DOHH2 (cell line): Measurements from ENCODE around the gene ZNF563.

ENCODE experiments used
- EZH2phosphoT487 ChIP-seq: fragments of 200-600 bp; sonication (generic); IDR thresholded peaks from 2 replicates; pipeline ENCODE4 v1.6.1; 2017; ENCODE audit warnings: borderline replicate concordance, mild to moderate bottlenecking, antibody characterized with exemption, low read length, moderate library complexity, mixed read lengths
- TF ChIP-seq, protein P1 (sequence below): fragments of 200-600 bp; sonication (generic); IDR thresholded peaks from one replicate; pipeline ENCODE4 v1.5.1; 2014; ENCODE audit warnings: antibody characterized with exemption, mild to moderate bottlenecking, low read depth, low read length; ENCODE audit not compliant: poor library complexity, severe bottlenecking

GRCh38 chr19:12318782-12319413 lies 14.5 kb downstream of the ZNF563 start:
- TF ChIP-seq, protein P1, sequence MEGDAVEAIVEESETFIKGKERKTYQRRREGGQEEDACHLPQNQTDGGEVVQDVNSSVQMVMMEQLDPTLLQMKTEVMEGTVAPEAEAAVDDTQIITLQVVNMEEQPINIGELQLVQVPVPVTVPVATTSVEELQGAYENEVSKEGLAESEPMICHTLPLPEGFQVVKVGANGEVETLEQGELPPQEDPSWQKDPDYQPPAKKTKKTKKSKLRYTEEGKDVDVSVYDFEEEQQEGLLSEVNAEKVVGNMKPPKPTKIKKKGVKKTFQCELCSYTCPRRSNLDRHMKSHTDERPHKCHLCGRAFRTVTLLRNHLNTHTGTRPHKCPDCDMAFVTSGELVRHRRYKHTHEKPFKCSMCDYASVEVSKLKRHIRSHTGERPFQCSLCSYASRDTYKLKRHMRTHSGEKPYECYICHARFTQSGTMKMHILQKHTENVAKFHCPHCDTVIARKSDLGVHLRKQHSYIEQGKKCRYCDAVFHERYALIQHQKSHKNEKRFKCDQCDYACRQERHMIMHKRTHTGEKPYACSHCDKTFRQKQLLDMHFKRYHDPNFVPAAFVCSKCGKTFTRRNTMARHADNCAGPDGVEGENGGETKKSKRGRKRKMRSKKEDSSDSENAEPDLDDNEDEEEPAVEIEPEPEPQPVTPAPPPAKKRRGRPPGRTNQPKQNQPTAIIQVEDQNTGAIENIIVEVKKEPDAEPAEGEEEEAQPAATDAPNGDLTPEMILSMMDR, result no peak
- no peak for TF ChIP-seq EZH2phosphoT487
